ENCODE results near the gene MDM2.

MDM2 gene

GRCh38 chr12:68887641-68888040, 79.7 kb downstream of the MDM2 start:
- H3K4me3 ChIP-seq (ENCODE audit: low read depth in 1 of 2, low read length in 2 of 2), result no peak overlapping the region
- no peaks in the 10 kb centered on the region for H3K4me1 ChIP-seq (ENCODE audit: control insufficient read depth in 1 of 2, insufficient read depth in 2 of 2, low read length in 2 of 2)
- H3K9me3 ChIP-seq (ENCODE audit: control insufficient read depth in 1 of 2, low read length in 2 of 2), result no peaks in the 10 kb centered on the region
- no peaks in the 10 kb centered on the region for H3K36me3 ChIP-seq (ENCODE audit: control insufficient read depth in 1 of 2, insufficient read depth in 2 of 2, low read length in 2 of 2)
- no peaks in the 10 kb centered on the region for H3K27me3 ChIP-seq (ENCODE audit: low read depth, low read length)
- H3K27ac ChIP-seq (ENCODE audit: low read length), result no peak overlapping the region

DNA sequence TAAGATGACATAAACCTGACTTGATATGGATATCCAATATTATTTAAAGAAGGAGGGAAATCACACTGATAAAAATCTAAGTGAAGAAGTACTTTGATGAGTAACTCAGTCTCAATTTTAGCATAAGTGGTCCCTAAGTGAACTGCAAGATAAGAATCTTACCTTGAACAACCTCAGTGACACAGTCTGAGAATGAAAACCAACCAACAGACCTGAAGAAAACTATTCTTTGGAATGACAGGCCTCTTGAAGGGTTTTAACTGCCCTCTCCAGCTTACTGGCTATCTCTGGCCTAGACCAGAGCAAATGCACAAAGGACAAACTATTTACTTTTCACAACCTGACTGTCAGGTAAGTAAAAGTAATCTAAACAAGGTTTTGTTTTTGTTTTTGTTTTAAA, 80.3 kb downstream of the MDM2 start:
- H3K9me3 ChIP-seq (ENCODE audit: control insufficient read depth in 1 of 2, low read length in 2 of 2), result no peaks in the 10 kb centered on the region
- H3K27me3 ChIP-seq (ENCODE audit: low read depth, low read length), result no peaks in the 10 kb centered on the region
- no peaks in the 10 kb centered on the region for H3K4me1 ChIP-seq (ENCODE audit: control insufficient read depth in 1 of 2, insufficient read depth in 2 of 2, low read length in 2 of 2)
- H3K36me3 ChIP-seq (ENCODE audit: control insufficient read depth in 1 of 2, insufficient read depth in 2 of 2, low read length in 2 of 2), result no peaks in the 10 kb centered on the region
- H3K4me3 ChIP-seq (ENCODE audit: low read depth in 1 of 2, low read length in 2 of 2), result no peak overlapping the region
- H3K27ac ChIP-seq (ENCODE audit: low read length), result no peak overlapping the region

DNA sequence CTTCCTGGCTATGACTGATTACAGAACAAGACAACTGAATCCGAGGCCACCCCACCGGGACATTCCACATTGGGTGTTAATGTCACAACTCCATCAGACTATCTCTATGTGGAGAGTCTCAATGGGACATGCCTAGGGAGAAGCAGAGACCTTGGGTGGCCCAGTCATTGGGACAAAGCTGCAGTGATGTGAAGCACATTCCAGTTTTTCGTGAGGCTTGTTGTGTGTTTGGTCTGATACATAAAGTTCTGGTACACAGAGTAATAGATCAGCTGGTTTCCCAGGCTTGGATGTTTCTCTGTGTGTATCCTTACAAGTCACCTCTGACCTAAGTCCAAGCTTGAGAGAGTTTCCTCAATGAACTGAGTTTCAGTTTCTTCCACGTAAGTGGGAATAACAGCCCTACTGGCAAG, 82.7 kb downstream of the MDM2 start:
- Histone ChIP-seq H3K9me3 (ENCODE audit: control insufficient read depth in 1 of 2, low read length in 2 of 2) (no peaks in the 10 kb centered on the region), H3K27ac (ENCODE audit: low read length) (no peak overlapping the region), H3K4me1 (ENCODE audit: control insufficient read depth in 1 of 2, insufficient read depth in 2 of 2, low read length in 2 of 2) (no peaks in the 10 kb centered on the region), H3K4me3 (ENCODE audit: low read depth in 1 of 2, low read length in 2 of 2) (no peak overlapping the region), H3K27me3 (ENCODE audit: low read depth, low read length) (no peaks in the 10 kb centered on the region), H3K36me3 (ENCODE audit: control insufficient read depth in 1 of 2, insufficient read depth in 2 of 2, low read length in 2 of 2) (no peaks in the 10 kb centered on the region)

DNA sequence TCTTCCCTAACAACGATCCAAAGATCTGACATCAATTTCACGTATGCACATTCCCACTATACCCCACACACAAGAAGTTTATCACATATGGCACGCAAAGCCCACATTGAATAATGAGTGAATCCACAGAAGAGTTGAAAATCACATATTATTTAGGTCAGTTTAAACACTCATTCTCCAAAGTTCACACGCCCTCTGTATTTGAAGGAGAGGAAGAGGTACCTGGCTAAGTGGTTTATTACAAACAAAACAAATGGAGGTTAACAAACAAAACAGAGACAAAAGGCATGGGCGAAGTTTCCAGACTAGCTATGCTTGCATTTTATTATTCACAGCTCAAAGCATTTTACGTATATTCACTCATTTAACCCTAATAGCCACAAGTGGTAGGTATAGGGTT, 83.2 kb downstream of the MDM2 start:
- H3K27me3 ChIP-seq (ENCODE audit: low read depth, low read length), result no peaks in the 10 kb centered on the region
- H3K4me1 ChIP-seq (ENCODE audit: control insufficient read depth in 1 of 2, insufficient read depth in 2 of 2, low read length in 2 of 2), result no peaks in the 10 kb centered on the region
- no peak overlapping the region for H3K4me3 ChIP-seq (ENCODE audit: low read depth in 1 of 2, low read length in 2 of 2)
- no peak overlapping the region for H3K27ac ChIP-seq (ENCODE audit: low read length)
- no peaks in the 10 kb centered on the region for H3K9me3 ChIP-seq (ENCODE audit: control insufficient read depth in 1 of 2, low read length in 2 of 2)
- H3K36me3 ChIP-seq (ENCODE audit: control insufficient read depth in 1 of 2, insufficient read depth in 2 of 2, low read length in 2 of 2), result no peaks in the 10 kb centered on the region

DNA sequence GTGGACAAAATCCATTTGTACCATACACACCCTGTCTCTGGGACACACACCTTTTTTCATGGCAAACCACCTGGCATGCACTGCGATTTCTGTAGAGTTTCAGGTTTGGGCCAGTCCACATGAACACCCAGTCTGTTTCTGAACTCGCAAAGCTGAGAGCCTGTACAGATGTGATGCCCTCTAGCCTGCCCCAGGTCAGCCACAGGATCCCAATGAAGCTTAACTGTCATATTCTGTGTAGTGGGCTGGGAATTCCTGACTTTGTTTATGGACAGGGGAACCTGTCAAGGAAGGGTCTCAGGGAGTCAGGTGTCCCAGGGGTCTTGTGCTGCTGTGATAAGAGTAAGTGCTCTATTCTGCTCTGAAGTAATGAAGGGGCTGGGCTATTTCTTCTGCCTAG, 85.2 kb downstream of the MDM2 start:
- no peak overlapping the region for H3K4me3 ChIP-seq (ENCODE audit: low read depth in 1 of 2, low read length in 2 of 2)
- no peaks in the 10 kb centered on the region for H3K9me3 ChIP-seq (ENCODE audit: control insufficient read depth in 1 of 2, low read length in 2 of 2)
- H3K4me1 ChIP-seq (ENCODE audit: control insufficient read depth in 1 of 2, insufficient read depth in 2 of 2, low read length in 2 of 2), result no peaks in the 10 kb centered on the region
- H3K36me3 ChIP-seq (ENCODE audit: control insufficient read depth in 1 of 2, insufficient read depth in 2 of 2, low read length in 2 of 2), result no peaks in the 10 kb centered on the region
- no peak overlapping the region for H3K27ac ChIP-seq (ENCODE audit: low read length)
- no peaks in the 10 kb centered on the region for H3K27me3 ChIP-seq (ENCODE audit: low read depth, low read length)

DNA sequence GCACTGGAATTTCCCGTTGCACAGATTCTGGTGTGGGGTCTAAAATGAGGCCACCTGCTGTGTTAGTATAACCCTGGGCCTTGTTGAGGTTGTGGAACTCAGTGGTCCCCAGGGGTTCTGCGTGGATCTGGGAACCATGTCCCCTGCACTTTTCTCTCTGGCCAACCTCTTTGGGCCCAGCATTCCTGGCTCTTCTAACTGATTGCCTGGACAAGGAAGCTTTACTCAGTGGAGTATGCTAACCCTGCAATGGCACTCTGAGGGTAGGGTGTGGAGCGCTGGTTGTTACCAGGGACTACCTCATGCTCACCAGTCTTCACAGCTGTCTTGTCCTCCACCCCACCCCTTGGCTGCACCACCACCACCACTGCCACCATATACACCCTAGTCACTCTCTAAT, 85.8 kb downstream of the MDM2 start:
- Histone ChIP-seq H3K27me3 (ENCODE audit: low read depth, low read length) (no peaks in the 10 kb centered on the region), H3K9me3 (ENCODE audit: control insufficient read depth in 1 of 2, low read length in 2 of 2) (no peaks in the 10 kb centered on the region), H3K27ac (ENCODE audit: low read length) (no peak overlapping the region), H3K36me3 (ENCODE audit: control insufficient read depth in 1 of 2, insufficient read depth in 2 of 2, low read length in 2 of 2) (no peaks in the 10 kb centered on the region), H3K4me3 (ENCODE audit: low read depth in 1 of 2, low read length in 2 of 2) (no peak overlapping the region), H3K4me1 (ENCODE audit: control insufficient read depth in 1 of 2, insufficient read depth in 2 of 2, low read length in 2 of 2) (no peaks in the 10 kb centered on the region)

DNA sequence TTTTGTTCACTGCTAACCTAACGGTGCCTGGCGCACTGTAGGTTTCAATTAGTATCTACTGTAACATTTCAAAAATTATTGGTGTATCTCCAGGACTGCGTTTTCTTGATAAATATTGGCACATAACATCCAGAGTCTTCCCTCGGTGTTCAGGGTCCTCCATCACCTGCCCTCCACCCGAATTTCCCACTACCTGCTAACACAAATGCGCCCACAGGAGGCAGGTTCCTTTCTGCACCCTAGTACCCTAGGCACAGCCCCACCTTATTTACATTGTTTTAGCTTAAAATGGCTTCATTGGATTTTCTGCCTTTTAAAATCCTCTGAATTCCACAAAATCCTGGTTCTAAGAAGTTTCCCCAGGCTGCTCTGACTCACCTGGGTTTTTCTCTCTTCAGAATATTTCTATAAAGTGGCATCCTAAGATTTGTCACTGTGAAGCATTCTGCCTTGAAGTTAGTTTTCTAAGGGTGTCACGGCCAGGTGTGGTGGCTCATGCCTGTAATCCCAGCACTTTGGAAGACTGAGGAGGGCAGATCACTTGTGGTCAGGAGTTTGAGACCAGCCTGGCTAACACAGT, 86.4 kb downstream of the MDM2 start:
- no peak overlapping the region for H3K27ac ChIP-seq (ENCODE audit: low read length)
- H3K4me1 ChIP-seq (ENCODE audit: control insufficient read depth in 1 of 2, insufficient read depth in 2 of 2, low read length in 2 of 2), result no peaks in the 10 kb centered on the region
- no peaks in the 10 kb centered on the region for H3K36me3 ChIP-seq (ENCODE audit: control insufficient read depth in 1 of 2, insufficient read depth in 2 of 2, low read length in 2 of 2)
- H3K9me3 ChIP-seq (ENCODE audit: control insufficient read depth in 1 of 2, low read length in 2 of 2), result no peaks in the 10 kb centered on the region
- no peak overlapping the region for H3K4me3 ChIP-seq (ENCODE audit: low read depth in 1 of 2, low read length in 2 of 2)
- H3K27me3 ChIP-seq (ENCODE audit: low read depth, low read length), result no peaks in the 10 kb centered on the region

DNA sequence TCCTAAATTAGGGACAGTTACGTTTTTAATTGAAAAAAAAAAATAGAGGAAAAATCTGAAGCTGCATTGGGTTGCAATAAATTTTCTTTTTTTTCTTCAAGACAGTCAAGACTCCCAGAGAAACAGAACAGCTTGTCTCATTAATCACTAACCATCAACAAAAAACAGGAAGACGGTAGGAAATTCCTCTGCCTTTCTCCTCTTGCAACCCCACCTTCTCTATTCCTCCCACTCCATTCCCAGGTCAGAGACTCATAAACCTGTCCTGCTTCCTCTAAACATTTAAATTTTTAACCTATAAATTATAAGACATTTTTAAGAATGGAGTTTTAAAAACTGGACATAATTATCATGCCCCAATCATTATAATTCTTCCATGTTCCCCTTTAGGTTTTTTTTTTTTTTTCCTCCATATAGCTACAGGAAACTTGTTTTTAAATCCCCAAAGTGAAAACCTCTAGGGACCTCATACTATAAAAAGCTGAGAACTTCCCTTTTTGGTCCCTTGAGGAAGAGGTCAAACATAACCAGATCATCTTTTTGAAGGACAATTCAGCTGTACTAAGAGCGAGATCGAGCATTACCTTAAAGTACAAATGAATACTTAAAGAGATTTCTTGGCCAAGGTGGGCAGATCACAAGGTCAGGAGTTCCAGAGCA, 89.0 kb downstream of the MDM2 start:
- H3K27ac ChIP-seq (ENCODE audit: low read length), result no peak overlapping the region
- H3K4me3 ChIP-seq (ENCODE audit: low read depth in 1 of 2, low read length in 2 of 2), result no peak overlapping the region
- H3K27me3 ChIP-seq (ENCODE audit: low read depth, low read length), result no peaks in the 10 kb centered on the region

GRCh38 chr12:68899251-68899771, 91.3 kb downstream of the MDM2 start:
- H3K9me3 ChIP-seq (ENCODE audit: control insufficient read depth in 1 of 2, low read length in 2 of 2), result no peaks in the 10 kb centered on the region
- H3K27me3 ChIP-seq (ENCODE audit: low read depth, low read length), result no peaks in the 10 kb centered on the region
- H3K27ac ChIP-seq (ENCODE audit: low read length), result no peak overlapping the region
- H3K4me1 ChIP-seq (ENCODE audit: control insufficient read depth in 1 of 2, insufficient read depth in 2 of 2, low read length in 2 of 2), result no peaks in the 10 kb centered on the region
- H3K36me3 ChIP-seq (ENCODE audit: control insufficient read depth in 1 of 2, insufficient read depth in 2 of 2, low read length in 2 of 2), result no peaks in the 10 kb centered on the region
- no peak overlapping the region for H3K4me3 ChIP-seq (ENCODE audit: low read depth in 1 of 2, low read length in 2 of 2)

More for the DNA sequence above, 89.0 kb downstream of the MDM2 start:
- H3K4me1 ChIP-seq (ENCODE audit: control insufficient read depth in 1 of 2, insufficient read depth in 2 of 2, low read length in 2 of 2), result no peaks in the 10 kb centered on the region
- no peaks in the 10 kb centered on the region for H3K36me3 ChIP-seq (ENCODE audit: control insufficient read depth in 1 of 2, insufficient read depth in 2 of 2, low read length in 2 of 2)
- H3K9me3 ChIP-seq (ENCODE audit: control insufficient read depth in 1 of 2, low read length in 2 of 2), result no peaks in the 10 kb centered on the region

DNA sequence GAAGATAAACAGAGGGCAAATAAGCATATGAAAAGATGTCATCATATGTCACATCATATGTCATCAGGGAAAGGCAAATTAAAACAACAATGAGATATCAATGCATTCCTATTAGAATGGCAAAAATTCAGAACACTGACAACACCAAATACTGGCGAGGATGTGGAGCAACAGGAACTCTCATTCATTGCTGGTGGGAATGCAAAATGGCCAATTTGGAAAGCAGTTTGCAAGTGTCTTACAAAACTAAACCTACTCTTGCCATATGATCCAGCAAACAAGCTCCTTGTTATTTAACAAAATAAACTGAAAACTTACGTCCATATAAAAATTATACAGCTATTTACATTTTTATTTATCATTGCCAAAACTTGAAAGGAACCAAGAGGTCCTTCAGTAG, 92.3 kb downstream of the MDM2 start:
- Histone ChIP-seq H3K4me3 (ENCODE audit: low read depth in 1 of 2, low read length in 2 of 2) (no peak overlapping the region), H3K36me3 (ENCODE audit: control insufficient read depth in 1 of 2, insufficient read depth in 2 of 2, low read length in 2 of 2) (no peaks in the 10 kb centered on the region), H3K27ac (ENCODE audit: low read length) (no peak overlapping the region), H3K4me1 (ENCODE audit: control insufficient read depth in 1 of 2, insufficient read depth in 2 of 2, low read length in 2 of 2) (no peaks in the 10 kb centered on the region), H3K9me3 (ENCODE audit: control insufficient read depth in 1 of 2, low read length in 2 of 2) (no peaks in the 10 kb centered on the region), H3K27me3 (ENCODE audit: low read depth, low read length) (no peaks in the 10 kb centered on the region)

All from muscle layer of duodenum (tissue), 2 donors.